ENCODE measurements around the gene DAB1. TPM values are rescaled to one million over a fixed set of nuclear protein-coding genes. Genes with fewer than 3 reads are reported as not detected.

DAB1 gene
- total RNA-seq, 2 experiments from 2014 or later: 1.2 to 2.1 TPM

DNA sequence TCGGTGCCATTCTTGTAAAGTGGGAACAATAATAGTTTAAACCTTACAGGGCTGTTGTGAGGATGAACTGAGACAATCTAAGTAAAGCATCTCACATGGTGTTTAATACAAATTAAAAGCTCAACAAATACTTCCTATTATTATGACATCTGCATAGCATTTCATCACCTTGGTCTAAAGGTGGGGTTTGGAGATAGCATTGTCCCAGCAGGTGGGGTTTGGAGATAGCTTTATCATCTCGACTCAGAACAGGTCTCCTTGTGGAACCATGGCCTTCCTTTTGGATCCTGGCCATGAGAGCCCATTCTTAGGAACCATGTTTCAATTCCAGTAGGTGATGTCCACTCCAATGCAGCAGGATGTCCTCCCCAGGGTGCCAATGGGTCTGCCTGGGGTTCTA, 437.5 kb downstream of the DAB1 start:
- no peak for DNase-seq
- H3K27me3 Mint-ChIP-seq: no peaks in the 10 kb centered on the region
- H3K4me3 Mint-ChIP-seq: no peak overlapping the region
- CTCF ChIA-PET: no interaction called here
- no peaks in the 10 kb centered on the region for H3K9me3 Mint-ChIP-seq
- H3K4me1 Mint-ChIP-seq: no peaks in the 10 kb centered on the region
- no peaks in the 10 kb centered on the region for H3K36me3 Mint-ChIP-seq (ENCODE audit: low read depth)
- H3K27ac Mint-ChIP-seq: no peak overlapping the region
- POLR2A ChIA-PET: no interaction called here

- DNase-seq: no peak
- ChIA-PET POLR2A (no interaction called here), CTCF (no interaction called here)
- Mint-ChIP-seq H3K4me1 (no peaks in the 10 kb centered on the region), H3K4me3 (no peak overlapping the region), H3K27me3 (no peaks in the 10 kb centered on the region), H3K9me3 (no peaks in the 10 kb centered on the region), H3K36me3 (ENCODE audit: low read depth) (no peaks in the 10 kb centered on the region), H3K27ac (no peak overlapping the region)
Measured at GRCh38 chr1:56985857-56986256, 438.0 kb downstream of the DAB1 start.

- Mint-ChIP-seq H3K4me3 (no peak overlapping the region), H3K36me3 (ENCODE audit: low read depth) (no peaks in the 10 kb centered on the region), H3K27me3 (no peaks in the 10 kb centered on the region), H3K4me1 (no peaks in the 10 kb centered on the region), H3K9me3 (no peaks in the 10 kb centered on the region), H3K27ac (no peak overlapping the region)
- ChIA-PET CTCF (no interaction called here), POLR2A (no interaction called here)
- DNase-seq: no peak
Measured at GRCh38 chr1:56983484-56983883, 440.4 kb downstream of the DAB1 start.

DNA sequence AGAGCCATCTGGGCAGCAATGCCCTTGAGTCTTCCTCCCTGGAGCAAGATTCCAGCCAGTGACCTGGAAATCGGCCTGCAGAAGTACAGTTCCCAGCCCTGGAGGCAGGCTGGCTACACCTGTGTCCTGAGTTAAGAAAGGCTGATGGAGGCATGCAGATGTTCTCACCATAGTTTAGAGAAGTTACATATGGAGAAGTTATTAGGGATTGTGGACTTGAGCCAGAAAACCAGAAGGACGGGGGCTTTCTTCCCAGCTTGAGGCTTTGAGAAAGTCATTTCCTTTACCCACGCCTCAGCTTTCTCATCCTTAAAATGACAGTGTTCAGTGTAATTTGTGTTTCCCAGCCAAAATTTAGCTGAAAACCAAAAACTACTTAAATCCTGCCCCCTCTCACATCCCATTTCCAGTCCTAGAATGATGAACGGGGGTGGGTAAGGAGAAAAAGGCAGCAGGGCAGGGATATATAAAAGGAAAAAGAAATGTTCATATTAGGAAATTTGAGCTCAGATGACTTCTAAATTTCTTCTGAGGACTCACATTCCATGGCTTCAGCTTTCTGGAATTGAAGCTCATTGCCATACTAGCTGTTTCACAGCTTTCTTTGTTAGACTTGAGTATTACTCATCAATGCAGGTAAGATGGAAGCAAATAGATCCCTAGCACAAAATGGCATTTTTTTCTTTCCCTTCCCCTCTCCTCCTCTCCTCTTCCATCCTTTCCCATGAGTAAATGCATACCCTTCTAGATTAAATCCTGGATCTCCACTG, 443.7 kb downstream of the DAB1 start:
- no peaks in the 10 kb centered on the region for H3K4me1 Mint-ChIP-seq
- H3K36me3 Mint-ChIP-seq (ENCODE audit: low read depth): no peaks in the 10 kb centered on the region
- POLR2A ChIA-PET: interaction anchor here (0.6 kb wide), 1 partner anchor 507 kb away, joined by 4 read pairs; no protein-coding TSS in a partner anchor
- no peak for DNase-seq
- no peaks in the 10 kb centered on the region for H3K9me3 Mint-ChIP-seq
- CTCF ChIA-PET: no interaction called here
- H3K4me3 Mint-ChIP-seq: no peak overlapping the region
- no peak overlapping the region for H3K27ac Mint-ChIP-seq
- no peaks in the 10 kb centered on the region for H3K27me3 Mint-ChIP-seq

GRCh38 chr1:56978819-56979218, 445.0 kb downstream of the DAB1 start:
- Mint-ChIP-seq H3K4me1 (no peaks in the 10 kb centered on the region), H3K27me3 (no peaks in the 10 kb centered on the region), H3K9me3 (no peaks in the 10 kb centered on the region), H3K36me3 (ENCODE audit: low read depth) (no peaks in the 10 kb centered on the region), H3K4me3 (no peak overlapping the region), H3K27ac (no peak overlapping the region)
- CTCF ChIA-PET: no interaction called here
- no peak for DNase-seq
- POLR2A ChIA-PET: no interaction called here

DNA sequence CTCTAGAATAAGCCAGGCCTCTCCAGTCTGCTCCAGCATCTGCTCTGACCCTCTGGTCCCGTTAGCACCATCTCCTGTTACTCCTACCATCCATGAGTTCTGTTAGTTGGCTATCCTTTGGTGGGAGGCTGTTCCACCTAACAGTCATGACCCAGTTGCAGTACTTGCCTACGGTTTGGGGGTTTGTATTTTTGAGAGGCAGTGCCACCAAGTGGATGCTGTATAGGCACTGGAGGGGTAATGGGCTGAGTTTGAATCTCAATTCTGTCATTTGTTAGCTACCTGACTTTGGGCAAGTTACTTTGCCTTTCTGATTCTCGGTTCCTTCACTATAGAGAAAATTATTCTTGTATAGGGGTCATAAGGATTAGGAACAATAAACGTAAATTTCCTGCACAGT, 445.9 kb downstream of the DAB1 start:
- H3K27me3 Mint-ChIP-seq: no peaks in the 10 kb centered on the region
- no peaks in the 10 kb centered on the region for H3K4me1 Mint-ChIP-seq
- H3K36me3 Mint-ChIP-seq (ENCODE audit: low read depth): no peaks in the 10 kb centered on the region
- ChIA-PET CTCF (interaction anchor here (0.6 kb wide), 1 partner anchor 782 kb away, joined by 3 read pairs; no protein-coding TSS in a partner anchor), POLR2A (no interaction called here)
- DNase-seq: no peak
- no peak overlapping the region for H3K4me3 Mint-ChIP-seq
- H3K27ac Mint-ChIP-seq: no peak overlapping the region
- no peaks in the 10 kb centered on the region for H3K9me3 Mint-ChIP-seq

- ChIA-PET CTCF (no interaction called here), POLR2A (no interaction called here)
- no peak overlapping the region for H3K4me3 Mint-ChIP-seq
Measured at GRCh38 chr1:56975446-56975845, 448.4 kb downstream of the DAB1 start.

DNA sequence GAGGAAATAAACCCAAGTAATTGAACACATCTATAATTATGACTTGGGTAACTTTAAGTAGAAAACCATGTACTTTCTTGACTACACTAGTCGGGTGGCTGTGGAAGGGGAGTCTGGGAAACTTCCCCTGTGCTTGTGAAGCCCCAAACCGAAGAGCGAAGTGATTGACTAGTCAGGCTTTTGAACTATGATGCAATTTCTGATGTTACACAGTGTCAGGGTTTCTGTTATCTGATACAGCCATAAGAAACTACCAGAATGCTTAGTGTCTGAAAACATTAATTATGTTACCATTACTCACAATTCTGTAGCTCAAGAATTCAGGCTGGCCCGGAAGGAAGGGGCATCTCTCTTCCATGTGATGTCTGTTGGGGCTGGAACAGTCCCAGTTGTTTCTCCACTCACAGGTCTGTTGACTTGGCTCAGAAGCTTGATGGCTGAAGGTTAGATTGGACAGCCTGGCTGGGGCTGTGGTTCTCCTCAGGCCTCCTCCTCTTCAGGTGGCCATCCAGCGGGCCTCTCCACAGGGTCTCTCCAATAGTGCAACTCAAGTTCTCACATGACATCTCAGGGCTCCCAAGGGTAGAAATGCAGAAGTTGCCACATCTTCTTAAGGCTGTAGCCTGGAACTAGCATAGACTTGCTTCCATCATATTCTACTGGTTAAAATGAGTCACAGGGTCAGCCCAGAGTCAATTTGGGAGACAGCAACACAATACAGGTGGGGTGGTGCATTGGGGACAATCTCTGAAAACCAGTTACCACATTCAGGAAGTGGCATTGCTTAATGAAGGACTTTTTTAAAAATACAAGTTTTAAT, 449.7 kb downstream of the DAB1 start:
- Mint-ChIP-seq H3K27ac (no peak overlapping the region), H3K4me3 (no peak overlapping the region), H3K36me3 (ENCODE audit: low read depth) (no peaks in the 10 kb centered on the region), H3K27me3 (no peaks in the 10 kb centered on the region), H3K4me1 (no peaks in the 10 kb centered on the region), H3K9me3 (no peaks in the 10 kb centered on the region)
- DNase-seq: no peak
- ChIA-PET POLR2A (no interaction called here), CTCF (no interaction called here)

More at GRCh38 chr1:56975446-56975845, 448.4 kb downstream of the DAB1 start:
- Mint-ChIP-seq H3K9me3 (no peaks in the 10 kb centered on the region), H3K4me1 (no peaks in the 10 kb centered on the region), H3K27me3 (no peaks in the 10 kb centered on the region), H3K36me3 (ENCODE audit: low read depth) (no peaks in the 10 kb centered on the region), H3K27ac (no peak overlapping the region)
- DNase-seq: no peak

GRCh38 chr1:56972976-56973375, 450.9 kb downstream of the DAB1 start:
- POLR2A ChIA-PET: no interaction called here
- CTCF ChIA-PET: no interaction called here
- Mint-ChIP-seq H3K4me3 (no peak overlapping the region), H3K4me1 (no peaks in the 10 kb centered on the region), H3K36me3 (ENCODE audit: low read depth) (no peaks in the 10 kb centered on the region), H3K27me3 (no peaks in the 10 kb centered on the region), H3K27ac (no peak overlapping the region), H3K9me3 (peaks cover 2% of the 10 kb centered on the region)
- DNase-seq: no peak

DNA sequence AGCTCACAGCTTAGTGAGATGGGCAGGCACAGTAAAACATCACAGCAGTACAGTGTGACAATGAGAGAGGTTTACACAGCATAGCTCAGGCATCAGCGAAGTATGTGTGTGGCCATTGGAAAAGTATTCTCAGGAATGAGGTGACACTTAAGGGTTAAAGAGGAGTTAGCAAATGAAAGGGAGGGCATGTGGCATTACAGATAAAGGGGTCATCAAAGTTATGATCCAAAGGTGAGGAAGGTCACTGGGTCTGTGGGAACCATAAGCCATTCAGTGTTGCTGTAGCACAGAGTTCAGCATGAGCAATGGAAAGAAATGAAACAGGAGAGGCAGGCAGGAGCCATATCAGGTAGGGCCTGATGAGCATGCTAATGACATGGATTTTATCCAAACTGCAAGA, 453.6 kb downstream of the DAB1 start:
- ChIA-PET POLR2A (no interaction called here), CTCF (no interaction called here)
- H3K27me3 Mint-ChIP-seq: no peaks in the 10 kb centered on the region
- DNase-seq: no peak
- no peak overlapping the region for H3K27ac Mint-ChIP-seq
- no peaks in the 10 kb centered on the region for H3K36me3 Mint-ChIP-seq (ENCODE audit: low read depth)
- H3K4me1 Mint-ChIP-seq: no peaks in the 10 kb centered on the region
- peaks cover 2% of the 10 kb centered on the region for H3K9me3 Mint-ChIP-seq
- no peak overlapping the region for H3K4me3 Mint-ChIP-seq

DNA sequence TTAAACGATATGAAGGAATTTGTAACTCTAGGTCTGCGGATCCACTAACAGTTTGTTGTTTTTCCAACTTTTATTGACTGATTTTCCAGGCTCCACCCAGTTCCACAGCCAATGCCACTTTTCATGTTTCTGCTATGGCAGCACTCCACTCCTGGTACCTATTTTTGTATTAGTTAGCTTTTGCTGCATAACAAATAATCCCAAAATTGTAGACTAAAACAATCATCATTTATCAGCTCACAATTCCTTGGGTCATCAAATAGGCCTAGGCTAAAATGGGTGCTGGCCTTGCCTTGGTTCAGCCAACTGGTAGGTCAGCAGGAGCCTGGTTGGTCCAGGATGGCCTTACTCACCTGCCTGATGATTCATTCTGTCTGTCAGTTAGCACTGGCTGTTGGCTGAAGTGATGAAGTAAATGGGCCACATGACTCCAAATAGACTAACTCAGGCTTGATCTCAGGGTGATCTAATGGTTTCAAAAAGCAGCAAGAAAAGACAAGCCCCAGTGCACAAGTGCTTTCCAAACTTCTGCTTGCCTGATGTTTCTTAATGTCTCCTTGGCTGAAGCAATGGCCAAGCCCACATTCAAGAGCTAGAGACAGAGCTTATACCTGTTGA, 454.9 kb downstream of the DAB1 start:
- DNase-seq: no peak
- H3K27me3 Mint-ChIP-seq: no peaks in the 10 kb centered on the region
- H3K27ac Mint-ChIP-seq: no peak overlapping the region
- H3K4me3 Mint-ChIP-seq: no peak overlapping the region
- peaks cover 2% of the 10 kb centered on the region for H3K9me3 Mint-ChIP-seq
- CTCF ChIA-PET: no interaction called here
- POLR2A ChIA-PET: no interaction called here
- H3K4me1 Mint-ChIP-seq: no peaks in the 10 kb centered on the region
- no peaks in the 10 kb centered on the region for H3K36me3 Mint-ChIP-seq (ENCODE audit: low read depth)

- H3K4me1 Mint-ChIP-seq: no peaks in the 10 kb centered on the region
- no peak for DNase-seq
- no peak overlapping the region for H3K27ac Mint-ChIP-seq
- peaks cover 2% of the 10 kb centered on the region for H3K9me3 Mint-ChIP-seq
- no peaks in the 10 kb centered on the region for H3K27me3 Mint-ChIP-seq
- no peak overlapping the region for H3K4me3 Mint-ChIP-seq
- POLR2A ChIA-PET: no interaction called here
- CTCF ChIA-PET: no interaction called here
- H3K36me3 Mint-ChIP-seq (ENCODE audit: low read depth): no peaks in the 10 kb centered on the region
Measured at GRCh38 chr1:56967900-56968832, 455.7 kb downstream of the DAB1 start.

GRCh38 chr1:56967355-56967754, 456.5 kb downstream of the DAB1 start:
- no peaks in the 10 kb centered on the region for H3K36me3 Mint-ChIP-seq (ENCODE audit: low read depth)

More at GRCh38 chr1:56967355-56967754, 456.5 kb downstream of the DAB1 start:
- Mint-ChIP-seq H3K9me3 (peaks cover 2% of the 10 kb centered on the region), H3K27ac (no peak overlapping the region), H3K27me3 (no peaks in the 10 kb centered on the region), H3K4me3 (no peak overlapping the region), H3K4me1 (no peaks in the 10 kb centered on the region)
- CTCF ChIA-PET: no interaction called here
- DNase-seq: no peak
- POLR2A ChIA-PET: no interaction called here

Data from activated CD4-positive, alpha-beta T cell treated with anti-CD3 and anti-CD28 coated beads, Interleukin-2, amount 10 ng/mL, durations not matched to agents 7 days and 5 days (primary cell).